ENCODE data around the gene SLC40A1. TPM values are rescaled to one million over a fixed set of nuclear protein-coding genes. Genes with fewer than 3 reads are reported as not detected.

The SLC40A1 gene
- total RNA-seq, 2 experiments from 2014 or later, result 3.0 to 3.5 TPM

- no peak for DNase-seq
- no peaks in the 10 kb centered on the region for H3K9me3 Mint-ChIP-seq
- H3K27me3 Mint-ChIP-seq, result no peaks in the 10 kb centered on the region
- no peak overlapping the region for H3K4me3 Mint-ChIP-seq
- H3K27ac Mint-ChIP-seq, result no peak overlapping the region
- H3K4me1 Mint-ChIP-seq, result peaks cover 5% of the 10 kb centered on the region
- no peaks in the 10 kb centered on the region for H3K36me3 Mint-ChIP-seq
Measured at GRCh38 chr2:189544318-189545042, 36.1 kb downstream of the SLC40A1 start.

- H3K4me1 Mint-ChIP-seq, result peaks cover 2% of the 10 kb centered on the region
- H3K36me3 Mint-ChIP-seq, result no peaks in the 10 kb centered on the region
- H3K4me3 Mint-ChIP-seq, result no peak overlapping the region
- no peak for DNase-seq
- no peaks in the 10 kb centered on the region for H3K27me3 Mint-ChIP-seq
- H3K27ac Mint-ChIP-seq, result no peak overlapping the region
- no peaks in the 10 kb centered on the region for H3K9me3 Mint-ChIP-seq
Measured at GRCh38 chr2:189543367-189543766, 37.2 kb downstream of the SLC40A1 start.

GRCh38 chr2:189542145-189542882, 38.3 kb downstream of the SLC40A1 start:
- Mint-ChIP-seq H3K36me3 (no peaks in the 10 kb centered on the region), H3K9me3 (no peaks in the 10 kb centered on the region), H3K27me3 (peaks cover 4% of the 10 kb centered on the region), H3K4me1 (peaks cover 2% of the 10 kb centered on the region), H3K4me3 (no peak overlapping the region), H3K27ac (no peak overlapping the region)
- no peak for DNase-seq

- Mint-ChIP-seq H3K27ac (no peak overlapping the region), H3K4me3 (no peak overlapping the region), H3K4me1 (peaks cover 2% of the 10 kb centered on the region), H3K36me3 (no peaks in the 10 kb centered on the region), H3K9me3 (no peaks in the 10 kb centered on the region), H3K27me3 (peaks cover 4% of the 10 kb centered on the region)
- no peak for DNase-seq
Measured at GRCh38 chr2:189541591-189541990, 39.0 kb downstream of the SLC40A1 start.

GRCh38 chr2:189540551-189540950, 40.0 kb downstream of the SLC40A1 start:
- H3K4me3 Mint-ChIP-seq, result no peak overlapping the region
- no peak for DNase-seq
- no peak overlapping the region for H3K27ac Mint-ChIP-seq
- H3K9me3 Mint-ChIP-seq, result no peaks in the 10 kb centered on the region
- peaks cover 4% of the 10 kb centered on the region for H3K27me3 Mint-ChIP-seq
- peaks cover 2% of the 10 kb centered on the region for H3K4me1 Mint-ChIP-seq
- no peaks in the 10 kb centered on the region for H3K36me3 Mint-ChIP-seq

- peaks cover 4% of the 10 kb centered on the region for H3K27me3 Mint-ChIP-seq
- no peak for DNase-seq
- H3K27ac Mint-ChIP-seq, result no peak overlapping the region
- no peaks in the 10 kb centered on the region for H3K9me3 Mint-ChIP-seq
- no peaks in the 10 kb centered on the region for H3K36me3 Mint-ChIP-seq
- no peak overlapping the region for H3K4me3 Mint-ChIP-seq
- H3K4me1 Mint-ChIP-seq, result peaks cover 2% of the 10 kb centered on the region
Measured at GRCh38 chr2:189538402-189538801, 42.2 kb downstream of the SLC40A1 start.

GRCh38 chr2:189536830-189537229, 43.8 kb downstream of the SLC40A1 start:
- Mint-ChIP-seq H3K36me3 (no peaks in the 10 kb centered on the region), H3K9me3 (no peaks in the 10 kb centered on the region), H3K27ac (no peak overlapping the region), H3K4me1 (no peaks in the 10 kb centered on the region), H3K4me3 (no peak overlapping the region), H3K27me3 (peaks cover 4% of the 10 kb centered on the region)
- no peak for DNase-seq

GRCh38 chr2:189534854-189535832, 45.4 kb downstream of the SLC40A1 start:
- H3K36me3 Mint-ChIP-seq, result no peaks in the 10 kb centered on the region
- H3K9me3 Mint-ChIP-seq, result no peaks in the 10 kb centered on the region
- H3K4me1 Mint-ChIP-seq, result no peaks in the 10 kb centered on the region
- no peak overlapping the region for H3K4me3 Mint-ChIP-seq
- H3K27ac Mint-ChIP-seq, result no peak overlapping the region
- H3K27me3 Mint-ChIP-seq, result peaks cover 4% of the 10 kb centered on the region
- DNase-seq, result no peak

- Mint-ChIP-seq H3K27ac (no peak overlapping the region), H3K4me3 (no peak overlapping the region), H3K9me3 (no peaks in the 10 kb centered on the region), H3K27me3 (peaks cover 4% of the 10 kb centered on the region), H3K4me1 (no peaks in the 10 kb centered on the region), H3K36me3 (no peaks in the 10 kb centered on the region)
- DNase-seq, result no peak
Measured at GRCh38 chr2:189533288-189534035, 47.1 kb downstream of the SLC40A1 start.

GRCh38 chr2:189530965-189531637, 49.5 kb downstream of the SLC40A1 start:
- DNase-seq, result no peak

GRCh38 chr2:189528617-189529016, 52.0 kb downstream of the SLC40A1 start:
- no peak overlapping the region for H3K27ac Mint-ChIP-seq
- no peaks in the 10 kb centered on the region for H3K4me1 Mint-ChIP-seq
- H3K36me3 Mint-ChIP-seq, result no peaks in the 10 kb centered on the region
- DNase-seq, result no peak
- no peaks in the 10 kb centered on the region for H3K9me3 Mint-ChIP-seq
- no peaks in the 10 kb centered on the region for H3K27me3 Mint-ChIP-seq
- H3K4me3 Mint-ChIP-seq, result no peak overlapping the region

More at GRCh38 chr2:189530965-189531637, 49.5 kb downstream of the SLC40A1 start:
- no peaks in the 10 kb centered on the region for H3K9me3 Mint-ChIP-seq
- H3K27me3 Mint-ChIP-seq, result no peaks in the 10 kb centered on the region
- H3K36me3 Mint-ChIP-seq, result no peaks in the 10 kb centered on the region
- no peaks in the 10 kb centered on the region for H3K4me1 Mint-ChIP-seq
- no peak overlapping the region for H3K27ac Mint-ChIP-seq
- H3K4me3 Mint-ChIP-seq, result no peak overlapping the region

GRCh38 chr2:189527812-189528592, 52.6 kb downstream of the SLC40A1 start:
- no peak overlapping the region for H3K4me3 Mint-ChIP-seq
- H3K4me1 Mint-ChIP-seq, result no peaks in the 10 kb centered on the region
- no peaks in the 10 kb centered on the region for H3K36me3 Mint-ChIP-seq
- no peak overlapping the region for H3K27ac Mint-ChIP-seq
- H3K27me3 Mint-ChIP-seq, result no peaks in the 10 kb centered on the region
- DNase-seq, result no peak
- no peaks in the 10 kb centered on the region for H3K9me3 Mint-ChIP-seq

GRCh38 chr2:189527041-189527750, 53.4 kb downstream of the SLC40A1 start:
- Mint-ChIP-seq H3K27ac (no peak overlapping the region), H3K9me3 (no peaks in the 10 kb centered on the region), H3K4me1 (no peaks in the 10 kb centered on the region), H3K27me3 (no peaks in the 10 kb centered on the region), H3K36me3 (no peaks in the 10 kb centered on the region), H3K4me3 (no peak overlapping the region)
- no peak for DNase-seq

Measured in activated naive CD8-positive, alpha-beta T cell treated with anti-CD3 and anti-CD28 coated beads for 36 hours (primary cell).